Naive thymus-derived CD4-positive, alpha-beta T cell (primary cell): ENCODE data around the gene KRT80. TPM values are rescaled to one million over a fixed set of nuclear protein-coding genes. Genes with fewer than 3 reads are reported as not detected.

Experiments
- ATAC-seq: fragments of 150-1000 bp; cut with Tn5 transposase; 2 replicates; pipeline ENCODE4 v1.10.0; 2021; ENCODE audit warnings: mild to moderate bottlenecking, moderate library complexity
- CTCF ChIA-PET: fragments of 350-600 bp; sonication (Branson Sonifier 250); formaldehyde crosslinking; loops from one replicate; lab custom pipeline; 2021; ENCODE audit warnings: antibody characterized with exemption; lab: Charles Lee
- POLR2A ChIA-PET: fragments of 350-600 bp; sonication (Branson Sonifier 250); formaldehyde crosslinking; loops from one replicate; lab custom pipeline; 2021; ENCODE audit warnings: antibody characterized with exemption, inconsistent platforms; lab: Charles Lee
- DNase-seq, 9 donors: peaks; one replicate each; pipeline versions ENCODE4 v3.0.0 to v3.0.0-alpha.2; 2020 to 2022; ENCODE audit warnings: mixed read lengths in 1 of 9
- H3K27ac ChIP-seq: one replicate; pipeline ENCODE4 v1.7.0; 2013; ENCODE audit warnings: mild to moderate bottlenecking, low read depth, low read length, moderate library complexity
- H3K27me3 ChIP-seq, 2 donors: one replicate each; pipeline ENCODE4 v1.7.0; 2013; ENCODE audit warnings: low read length in 2 of 2, mild to moderate bottlenecking in 2 of 2, moderate library complexity in 2 of 2; ENCODE audit not compliant: control insufficient read depth in 2 of 2, insufficient read depth in 2 of 2
- H3K36me3 ChIP-seq, 3 experiments: 1 replicate in 2 of 3; 2 replicates in 1 of 3; pipeline ENCODE4 v1.7.0; 2013; ENCODE audit warnings: low read length in 3 of 3, mild to moderate bottlenecking in 3 of 3, moderate library complexity in 1 of 3; ENCODE audit not compliant: insufficient read depth in 3 of 3, control insufficient read depth in 2 of 3
- H3K4me1 ChIP-seq, 2 donors: one replicate each; pipeline ENCODE4 v1.7.0; 2013; ENCODE audit warnings: low read length in 2 of 2, mild to moderate bottlenecking in 2 of 2, moderate library complexity in 1 of 2; ENCODE audit not compliant: control insufficient read depth in 2 of 2, insufficient read depth in 2 of 2
- H3K4me3 ChIP-seq: 2 replicates; pipeline ENCODE4 v1.7.0; 2013; ENCODE audit warnings: mild to moderate bottlenecking, low read length
- H3K9me3 ChIP-seq, 3 experiments: 1 replicate in 2 of 3; 2 replicates in 1 of 3; pipeline ENCODE4 v1.7.0; 2013; ENCODE audit warnings: low read length in 3 of 3; ENCODE audit not compliant: control insufficient read depth in 2 of 3
- H3K27ac Mint-ChIP-seq, 9 donors: one replicate each; pipeline ENCODE4 v1.8.0; 2020 to 2022; ENCODE audit warnings: mixed read lengths in 9 of 9, mild to moderate bottlenecking in 8 of 9, moderate library complexity in 5 of 9, inconsistent platforms in 2 of 9
- H3K27me3 Mint-ChIP-seq, 5 donors: one replicate each; pipeline ENCODE4 v1.8.0; 2021 to 2022; ENCODE audit warnings: mixed read lengths in 5 of 5, mild to moderate bottlenecking in 1 of 5
- H3K36me3 Mint-ChIP-seq, 5 donors: one replicate each; pipeline ENCODE4 v1.8.0; 2020 to 2022; ENCODE audit warnings: mixed read lengths in 5 of 5, mild to moderate bottlenecking in 3 of 5, inconsistent platforms in 1 of 5
- H3K4me1 Mint-ChIP-seq, 7 donors: one replicate each; pipeline ENCODE4 v1.8.0; 2020 to 2022; ENCODE audit warnings: mixed read lengths in 7 of 7, mild to moderate bottlenecking in 3 of 7, inconsistent platforms in 1 of 7
- H3K4me3 Mint-ChIP-seq, 10 donors: one replicate each; pipeline ENCODE4 v1.8.0; 2020 to 2022; ENCODE audit warnings: mild to moderate bottlenecking in 10 of 10, mixed read lengths in 10 of 10, moderate library complexity in 6 of 10, inconsistent platforms in 2 of 10
- H3K9me3 Mint-ChIP-seq, 11 donors: one replicate each; pipeline ENCODE4 v1.8.0; 2020 to 2022; ENCODE audit warnings: mixed read lengths in 11 of 11, mild to moderate bottlenecking in 4 of 11, inconsistent platforms in 1 of 11, moderate library complexity in 1 of 11
- intact Hi-C, 2 donors: fragments of 100-400 bp; cut with micrococcal nuclease; formaldehyde crosslinking; loops; one replicate each; pipeline ENCODE4 v1.15.1; 2023
- polyA plus RNA-seq, 2 donors: library from polyadenylated mRNA; unstranded; fragments of 300-500 nt; fragmentation: Illumina TruSeq; gene quantifications; one replicate each; pipeline ENCODE4 v1.2.3, GENCODE V29; 2021
- total RNA-seq, 6 experiments: library from RNA in 5 of 6; stranded (reverse) in 5 of 6; gene quantifications; 1 replicate in 5 of 6; 2 replicates in 1 of 6; pipeline ENCODE4 v1.2.3 and lab custom pipeline; 2021 to 2026

The KRT80 gene
- total and polyA plus RNA-seq, 7 experiments from 2014 or later, result 0.12 TPM; not detected in 6

- H3K27ac ChIP-seq, result no peak overlapping the region
- H3K4me1 Mint-ChIP-seq, result peaks cover 0 to 6% (median 4%) of the 10 kb centered on the region in 7 donors
- H3K36me3 Mint-ChIP-seq, result no peaks in the 10 kb centered on the region
- H3K9me3 ChIP-seq, result no peaks in the 10 kb centered on the region
- ChIA-PET CTCF (interaction anchor here (1.0 to 1.6 kb wide), 4 partner anchors 9 to 74 kb away, joined by 3 to 5 read pairs (median 4); no protein-coding TSS in a partner anchor), POLR2A (no interaction called here)
- H3K4me3 Mint-ChIP-seq, result no peak overlapping the region
- H3K27me3 ChIP-seq, result no peaks in the 10 kb centered on the region
- H3K36me3 ChIP-seq, result no peaks in the 10 kb centered on the region
- no peaks in the 10 kb centered on the region for H3K4me1 ChIP-seq
- no peaks in the 10 kb centered on the region for H3K9me3 Mint-ChIP-seq
- intact Hi-C loops, result loop anchor here in 1 of 2 donors (1.0 kb wide), 1 partner anchor 61 kb away; no protein-coding TSS in a partner anchor
- no peak overlapping the region for H3K27ac Mint-ChIP-seq
- no peak for DNase-seq
- H3K27me3 Mint-ChIP-seq, result peaks cover 0 to 31% (median 0%) of the 10 kb centered on the region in 5 donors
- no peak for ATAC-seq
- H3K4me3 ChIP-seq, result no peak overlapping the region
Measured at GRCh38 chr12:52212701-52213563, 21.1 kb upstream of the KRT80 start.

DNA sequence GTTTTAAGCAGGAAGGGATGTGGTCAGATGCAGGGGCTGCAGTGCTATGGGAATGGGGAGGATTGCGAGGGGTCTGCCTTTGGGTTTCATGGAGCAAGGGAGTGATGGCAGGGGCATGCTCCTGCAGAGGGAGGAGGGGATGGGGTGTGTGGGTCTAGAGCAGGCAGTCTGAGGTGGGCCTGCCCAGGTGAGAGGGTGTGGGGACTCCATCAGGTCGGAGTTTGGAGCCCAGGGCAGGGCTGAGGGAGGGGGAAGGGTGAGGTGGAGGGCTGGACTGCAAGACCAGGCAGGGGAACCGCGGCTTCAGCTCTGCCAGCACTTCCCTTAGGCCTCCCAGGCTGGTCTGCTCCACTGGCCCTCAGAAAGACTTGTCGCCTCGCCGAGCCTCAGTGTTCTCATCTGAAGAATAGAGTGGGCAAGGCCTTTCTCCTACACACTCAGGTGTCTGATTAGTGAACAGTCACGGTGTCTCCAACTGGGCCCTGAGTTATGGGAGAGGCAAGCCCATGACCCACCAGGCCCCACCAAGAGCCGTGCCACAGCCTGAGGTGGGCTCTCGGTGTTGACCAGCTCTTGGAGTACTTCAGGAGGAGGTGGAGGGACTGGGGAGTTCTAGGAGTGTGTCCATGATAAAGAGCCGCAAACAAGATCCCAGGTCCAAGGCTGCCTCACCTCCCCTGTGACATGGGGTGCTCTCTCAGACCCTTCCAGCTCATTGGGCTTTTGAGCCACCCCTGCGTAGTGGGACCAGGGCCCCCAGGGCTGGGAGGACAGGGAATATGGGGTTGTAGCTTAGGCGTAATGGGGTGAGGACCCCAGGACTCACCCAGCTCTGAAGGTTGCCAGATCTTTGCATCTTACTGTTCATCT lies 20.1 kb upstream of the KRT80 start:
- H3K4me1 Mint-ChIP-seq, result peaks cover 0 to 6% (median 5%) of the 10 kb centered on the region in 7 donors
- peak overlapping the region in 1 of 9 donors; percentile 9 for H3K27ac Mint-ChIP-seq
- Histone ChIP-seq H3K27ac (no peak overlapping the region), H3K27me3 (no peaks in the 10 kb centered on the region), H3K9me3 (no peaks in the 10 kb centered on the region), H3K4me1 (no peaks in the 10 kb centered on the region), H3K4me3 (no peak overlapping the region), H3K36me3 (no peaks in the 10 kb centered on the region)
- peaks cover 0 to 30% (median 0%) of the 10 kb centered on the region in 5 donors for H3K27me3 Mint-ChIP-seq
- ATAC-seq, result no peak
- intact Hi-C loops, result no loop called here
- H3K9me3 Mint-ChIP-seq, result no peaks in the 10 kb centered on the region
- ChIA-PET POLR2A (no interaction called here), CTCF (interaction anchor here (1.6 kb wide), 1 partner anchor 10 kb away, joined by 5 read pairs; no protein-coding TSS in a partner anchor)
- no peak overlapping the region for H3K4me3 Mint-ChIP-seq
- no peak for DNase-seq
- H3K36me3 Mint-ChIP-seq, result no peaks in the 10 kb centered on the region

DNA sequence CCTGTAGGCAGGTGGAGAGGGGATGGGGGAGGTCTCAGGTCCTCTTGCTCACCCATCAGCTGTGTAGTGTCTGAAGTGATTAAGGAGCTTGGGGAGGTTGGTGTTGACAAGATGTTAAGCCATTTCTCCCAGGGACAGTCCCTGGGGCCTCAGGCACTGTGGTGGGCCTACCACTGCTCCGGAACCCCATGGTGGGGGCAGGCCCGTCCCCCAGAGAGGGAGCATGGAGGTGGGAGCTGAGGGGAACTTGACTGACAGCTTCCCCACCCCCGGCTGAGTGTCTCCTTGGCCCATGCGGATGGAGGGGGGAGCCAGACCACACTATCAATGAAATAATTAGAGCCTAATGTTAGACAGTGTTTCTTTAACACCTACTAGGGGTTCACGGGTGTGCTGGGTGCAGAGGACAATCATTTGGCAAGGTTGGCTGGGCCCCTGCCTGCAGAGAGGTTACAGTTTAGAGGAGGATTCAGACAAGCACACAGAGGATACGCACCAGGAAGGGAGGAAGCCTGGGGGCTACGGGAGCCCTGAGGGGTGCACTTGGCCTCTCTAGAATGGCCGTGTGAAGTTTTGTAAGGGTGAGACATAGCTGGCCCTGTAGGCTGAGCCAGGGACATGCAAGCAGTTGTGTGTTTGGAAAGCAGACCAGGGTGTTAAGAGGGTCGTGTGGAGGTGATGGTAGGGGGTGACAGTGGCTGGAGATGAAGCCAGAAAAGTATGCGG lies 19.3 kb upstream of the KRT80 start:
- DNase-seq, result no peak
- no peak overlapping the region for H3K27ac ChIP-seq
- CTCF ChIA-PET, result no interaction called here

DNA sequence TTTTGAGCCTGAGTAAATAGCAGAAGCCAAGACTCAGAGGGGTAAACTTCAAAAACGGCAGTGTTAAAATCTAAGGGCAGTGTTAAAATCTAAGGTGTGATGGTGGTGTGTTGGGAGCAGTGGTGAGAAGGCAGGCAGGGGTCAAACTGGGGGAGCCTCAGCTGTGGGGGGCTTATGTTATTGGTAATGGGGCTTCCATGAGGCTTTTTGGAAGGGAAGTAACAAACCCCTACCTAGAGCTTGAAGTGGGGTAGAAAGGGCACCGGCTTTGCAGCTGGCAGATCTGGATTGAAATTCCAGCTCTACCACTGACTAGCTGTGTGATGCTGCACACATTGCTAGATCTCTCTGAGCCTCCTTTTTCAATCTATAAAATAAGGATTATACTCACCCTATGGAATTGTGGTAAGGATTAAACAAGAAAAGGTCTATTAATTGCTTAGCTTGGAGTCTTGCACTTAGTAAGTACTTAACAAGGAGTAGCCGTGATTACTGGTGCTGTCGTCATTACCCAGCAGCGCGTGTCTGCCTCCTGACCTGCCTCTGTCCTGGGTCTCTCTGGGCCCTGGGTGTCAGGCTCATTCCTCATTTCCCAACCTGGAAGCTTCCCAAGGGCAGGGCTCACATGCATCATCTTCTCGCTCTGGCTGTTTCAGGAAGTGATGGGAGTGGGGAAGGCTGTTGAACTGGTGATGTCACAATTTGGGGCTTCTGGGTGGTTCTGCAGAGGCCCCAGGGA lies 18.5 kb upstream of the KRT80 start:
- Mint-ChIP-seq H3K36me3 (no peaks in the 10 kb centered on the region), H3K9me3 (no peaks in the 10 kb centered on the region), H3K27ac (peak overlapping the region in 2 of 9 donors; percentile 17 to 43), H3K27me3 (peaks cover 0 to 29% (median 0%) of the 10 kb centered on the region in 5 donors), H3K4me1 (peaks cover 0 to 6% (median 5%) of the 10 kb centered on the region in 7 donors), H3K4me3 (no peak overlapping the region)
- POLR2A ChIA-PET, result no interaction called here
- Histone ChIP-seq H3K4me1 (no peaks in the 10 kb centered on the region), H3K27me3 (no peaks in the 10 kb centered on the region), H3K9me3 (no peaks in the 10 kb centered on the region), H3K36me3 (no peaks in the 10 kb centered on the region), H3K27ac (no peak overlapping the region), H3K4me3 (no peak overlapping the region)
- CTCF ChIA-PET, result no interaction called here
- ATAC-seq (no peak), DNase-seq (no peak)
- intact Hi-C loops, result no loop called here

More for the DNA sequence above, 19.3 kb upstream of the KRT80 start:
- Histone ChIP-seq H3K36me3 (no peaks in the 10 kb centered on the region), H3K9me3 (no peaks in the 10 kb centered on the region), H3K27me3 (no peaks in the 10 kb centered on the region), H3K4me3 (no peak overlapping the region), H3K4me1 (no peaks in the 10 kb centered on the region)
- H3K27ac Mint-ChIP-seq, result peak overlapping the region in 1 of 9 donors; percentile 9
- no peaks in the 10 kb centered on the region for H3K36me3 Mint-ChIP-seq
- no peaks in the 10 kb centered on the region for H3K9me3 Mint-ChIP-seq
- H3K4me1 Mint-ChIP-seq, result peaks cover 0 to 6% (median 5%) of the 10 kb centered on the region in 7 donors
- ATAC-seq, result no peak
- intact Hi-C loops, result no loop called here
- no peak overlapping the region for H3K4me3 Mint-ChIP-seq
- H3K27me3 Mint-ChIP-seq, result peaks cover 0 to 32% (median 0%) of the 10 kb centered on the region in 5 donors
- POLR2A ChIA-PET, result no interaction called here

- ATAC-seq, result no peak
- Histone ChIP-seq H3K27me3 (no peaks in the 10 kb centered on the region), H3K4me3 (no peak overlapping the region), H3K4me1 (no peaks in the 10 kb centered on the region), H3K27ac (no peak overlapping the region), H3K36me3 (no peaks in the 10 kb centered on the region), H3K9me3 (no peaks in the 10 kb centered on the region)
- DNase-seq, result no peak
- CTCF ChIA-PET, result no interaction called here
- intact Hi-C loops, result no loop called here
- H3K9me3 Mint-ChIP-seq, result no peaks in the 10 kb centered on the region
- no peak overlapping the region for H3K4me3 Mint-ChIP-seq
- H3K36me3 Mint-ChIP-seq, result no peaks in the 10 kb centered on the region
- H3K4me1 Mint-ChIP-seq, result peaks cover 0 to 6% (median 5%) of the 10 kb centered on the region in 7 donors
- H3K27ac Mint-ChIP-seq, result no peak overlapping the region
- POLR2A ChIA-PET, result no interaction called here
- peaks cover 0 to 26% (median 0%) of the 10 kb centered on the region in 5 donors for H3K27me3 Mint-ChIP-seq
Measured at GRCh38 chr12:52209321-52209720, 17.5 kb upstream of the KRT80 start.
